K562 (cell line): Measurements from ENCODE around the gene CTSL. TPM values are rescaled to one million over a fixed set of nuclear protein-coding genes. Genes with fewer than 3 reads are reported as not detected.

Source experiments
- ATAC-seq: fragments of 200-7000 bp; cut with Tn5 transposase; 3 replicates; pipeline ENCODE4 v1.9.1; 2020; ENCODE audit warnings: moderate library complexity
- BruUV-seq: library from RNA; stranded (reverse); fragments of 400-500 nt; replicated peaks from 2 replicates; lab custom pipeline; 2021; lab: Mats Ljungman, UMichigan
- CTCF ChIA-PET: fragments of 300-600 bp; formaldehyde crosslinking; extraction: SDS; loops from one replicate; lab custom pipeline; 2021; ENCODE audit warnings: low intra/inter-chr PET ratio; lab: Yijun Ruan, JAX
- POLR2A ChIA-PET: fragments of 300-600, 350-650 bp; sonication (Branson Sonifier 250); formaldehyde crosslinking; extraction: SDS; loops from one replicate; lab custom pipeline; 2021; ENCODE audit warnings: antibody characterized with exemption, inconsistent platforms; lab: Yijun Ruan, JAX
- DNase-seq, 4 experiments: peaks; one replicate each; pipeline versions ENCODE4 v3.0.0 to v3.0.0-alpha.2; 2011 to 2018; ENCODE audit warnings: low spot score in 3 of 4, mixed read lengths in 3 of 4; ENCODE audit errors: extremely low read depth in 1 of 4
- FAIRE-seq: peaks from 2 replicates; lab custom pipeline; 2011; peaks lifted over from hg19 to GRCh38; lab: Jason Lieb, UNC
- H2AFZ ChIP-seq: 2 replicates; pipeline ENCODE4 v1.6.0; 2011; ENCODE audit warnings: low read depth, low read length, control low read depth, inconsistent platforms
- H3K27ac ChIP-seq: fragments of 200-600 bp; 3 replicates; pipeline ENCODE4 v1.8.0; 2011; ENCODE audit warnings: low read depth, mild to moderate bottlenecking, control low read depth, inconsistent platforms, low read length, moderate library complexity, mixed read lengths; ENCODE audit errors: extremely low read depth
- H3K27me3 ChIP-seq, 2 experiments: fragments of 300-600 bp in 1 of 2; 2 replicates in 1 of 2; 3 replicates in 1 of 2; pipeline versions ENCODE4 v1.6.0 to v1.8.0; 2011; ENCODE audit warnings: inconsistent platforms in 2 of 2, low read length in 2 of 2, mild to moderate bottlenecking in 1 of 2, mixed read lengths in 1 of 2, moderate library complexity in 1 of 2; ENCODE audit not compliant: control insufficient read depth in 2 of 2, insufficient read depth in 2 of 2
- H3K36me3 ChIP-seq: fragments of 300-600 bp; 3 replicates; pipeline ENCODE4 v1.8.0; 2011; ENCODE audit warnings: mild to moderate bottlenecking, low read length, inconsistent platforms; ENCODE audit not compliant: control insufficient read depth, insufficient read depth
- H3K4me1 ChIP-seq, 2 experiments: fragments of 200-600 bp in 1 of 2; replicated peaks in 1 of 2; 2 replicates in 1 of 2; 3 replicates in 1 of 2; pipeline versions ENCODE4 v1.5.1 to v1.8.0; 2011; ENCODE audit warnings: inconsistent platforms in 2 of 2, low read length in 2 of 2, mild to moderate bottlenecking in 1 of 2, mixed read lengths in 1 of 2, moderate library complexity in 1 of 2; ENCODE audit not compliant: control insufficient read depth in 2 of 2, insufficient read depth in 2 of 2
- H3K4me2 ChIP-seq: 2 replicates; pipeline ENCODE4 v1.6.1; 2011; ENCODE audit warnings: low read length, control low read depth, inconsistent platforms, mixed read lengths; ENCODE audit not compliant: insufficient read depth
- H3K4me3 ChIP-seq: fragments of 200-600 bp; sonication (generic), shearing (Covaris generic); 2 replicates; pipeline ENCODE4 v1.5.1; 2016; ENCODE audit warnings: control low read depth, inconsistent platforms
- H3K79me2 ChIP-seq: fragments of 200-600 bp; 3 replicates; pipeline ENCODE4 v1.8.0; 2011; ENCODE audit warnings: low read length, inconsistent platforms; ENCODE audit not compliant: control insufficient read depth, insufficient read depth
- H3K9ac ChIP-seq, 2 experiments: 2 replicates each; pipeline versions ENCODE4 v1.6.0 to v1.6.1; 2011; ENCODE audit warnings: low read depth in 2 of 2, low read length in 2 of 2, control low read depth in 1 of 2, inconsistent platforms in 1 of 2, mild to moderate bottlenecking in 1 of 2, mixed read lengths in 1 of 2; ENCODE audit not compliant: insufficient read depth in 1 of 2
- H3K9me1 ChIP-seq: one replicate; pipeline ENCODE4 v1.6.0; 2011; ENCODE audit warnings: inconsistent platforms, mild to moderate bottlenecking, low read length, moderate library complexity; ENCODE audit not compliant: control insufficient read depth, insufficient read depth
- H3K9me3 ChIP-seq: replicated peaks from 2 replicates; pipeline ENCODE4 v1.5.1; 2011; ENCODE audit warnings: low read depth, low read length, inconsistent platforms; ENCODE audit not compliant: control insufficient read depth, insufficient read depth
- H4K20me1 ChIP-seq: replicated peaks from 2 replicates; pipeline ENCODE4 v1.6.1; 2011; ENCODE audit warnings: low read length, inconsistent platforms, mixed read lengths; ENCODE audit not compliant: control insufficient read depth, insufficient read depth
- BHLHE40 ChIP-seq: IDR thresholded peaks from 2 replicates; pipeline ENCODE4 v1.6.1; 2011; ENCODE audit warnings: low read length, improper control_type of control experiment
- CBX8 ChIP-seq: fragments of 200-600 bp; sonication (generic); IDR thresholded peaks from 2 replicates; pipeline ENCODE4 v1.6.1; 2012; ENCODE audit warnings: borderline replicate concordance, mixed run types, low read depth, mild to moderate bottlenecking, moderate library complexity, mixed read lengths, low read length, control low read depth, inconsistent platforms; ENCODE audit not compliant: poor library complexity, severe bottlenecking; ENCODE audit errors: extremely low read depth
- CTBP1 ChIP-seq: fragments of 450-650 bp; IDR thresholded peaks from 2 replicates; pipeline ENCODE4 v1.6.1; 2016; ENCODE audit warnings: borderline replicate concordance
- DPF2 ChIP-seq: fragments of 450-650 bp; IDR thresholded peaks from 2 replicates; pipeline ENCODE4 v1.6.1; 2016
- NFE2 ChIP-seq: IDR thresholded peaks from 2 replicates; pipeline ENCODE4 v1.6.1; 2014; ENCODE audit warnings: antibody characterized with exemption, low read depth
- RNF219 ChIP-seq: fragments of 250-450 bp; sonication (Bioruptor Pico); IDR thresholded peaks from 2 replicates; pipeline ENCODE4 v1.5.0; 2022; ENCODE audit warnings: mild to moderate bottlenecking
- ZNF316 ChIP-seq: fragments of 450-650 bp; IDR thresholded peaks from 2 replicates; pipeline ENCODE4 v1.6.1; 2016
- WGBS: fragments of 100-300 bp; shearing (Covaris generic); methylation state at CpG from one replicate; pipeline ENCODE4 v1.1.6; 2016; ENCODE audit warnings: low coverage, mixed read lengths; ENCODE audit not compliant: insufficient coverage; ENCODE audit errors: missing lambda C conversion rate; 5-methylcytosine and 5-hydroxymethylcytosine counted together
- in situ Hi-C: fragments of 300-500 bp; cut with MboI; formaldehyde crosslinking; loops from 4 replicates; pipeline ENCODE4 v1.15.0; 2018; ENCODE audit warnings: inconsistent platforms, mixed read lengths
- intact Hi-C: fragments of 100-400 bp; cut with micrococcal nuclease; formaldehyde crosslinking; loops from 2 replicates; pipeline ENCODE4 v1.14.2; 2022
- polyA plus RNA-seq, 8 experiments: library from polyadenylated mRNA; depleted of rRNA in 4 of 8; stranded (reverse) in 5 of 8; unstranded in 3 of 8; fragments of >200 nt; fragmentation: Nextera tagmentation in 2 of 8; fragmentation: Illumina TruSeq in 1 of 8; extraction: Ambion mirVana in 2 of 8; extraction: Trizol in 1 of 8; gene quantifications; 2 replicates each; pipeline versions ENCODE4 v1.2.1 to v1.2.3, GENCODE V29; 2011 to 2014; ENCODE audit warnings: inconsistent platforms in 1 of 8, missing spikeins in 1 of 8
- total RNA-seq, 7 experiments: library from RNA; depleted of rRNA in 6 of 7; stranded (reverse); fragments of >200 nt in 6 of 7; fragmentation: Illumina TruSeq in 2 of 7; extraction: Trizol in 2 of 7; gene quantifications; 2 replicates each; pipeline versions ENCODE4 v1.2.1 to v1.2.3, GENCODE V29; 2011 to 2021; ENCODE audit warnings: low replicate concordance in 1 of 7
- TF ChIP-seq, protein P1 (sequence below): fragments of 450-650 bp; IDR thresholded peaks from 2 replicates; pipeline ENCODE4 v1.6.1; 2017; ENCODE audit warnings: antibody characterized with exemption, mild to moderate bottlenecking

CTSL gene
- total and polyA plus RNA-seq, 9 of the 15 experiments (the other 6 are each of a cell fraction or from before 2014, with no cell fraction given): 55.9 to 165 (median 93.7) TPM

- no peak overlapping the region for H3K9ac ChIP-seq
- peaks cover 6 to 7% of the 10 kb centered on the region in 2 experiments; a peak in 4 of 5 replicates for H3K4me1 ChIP-seq
- intact Hi-C loops: no loop called here
- H3K4me3 ChIP-seq: no peak overlapping the region
- H3K9me3 ChIP-seq: no peaks in the 10 kb centered on the region
- no peaks in the 10 kb centered on the region for H3K79me2 ChIP-seq
- whole genome bisulfite sequencing: no CpG with 5 or more reads among the region's 1 CpG
- no peaks in the 10 kb centered on the region for H4K20me1 ChIP-seq
- no peaks in the 10 kb centered on the region for H3K27me3 ChIP-seq
- in situ Hi-C loops: no loop called here
- POLR2A ChIA-PET: no interaction called here
- peak; percentile 75 for ATAC-seq
- H3K9me1 ChIP-seq: no peaks in the 10 kb centered on the region
- no TSS peak for BruUV-seq
- H3K4me2 ChIP-seq: peak overlapping the region; percentile 24
- H3K36me3 ChIP-seq: no peaks in the 10 kb centered on the region
- DNase-seq: peak; percentile 12 to 49 (median 20)
- TF ChIP-seq RNF219 (CRISPR knock-in tag) (no peak), NFE2 (0 out of 2 replicates have a peak, but pooled peaks have one; percentile 13), ZNF316 (peak; percentile 43), CTBP1 (peak; percentile 36; the same call in 1 of the 2 replicates), DPF2 (0 out of 2 replicates have a peak, but pooled peaks have one; percentile 20), BHLHE40 (no peak), CBX8 (no peak)
- TF ChIP-seq, protein P1, sequence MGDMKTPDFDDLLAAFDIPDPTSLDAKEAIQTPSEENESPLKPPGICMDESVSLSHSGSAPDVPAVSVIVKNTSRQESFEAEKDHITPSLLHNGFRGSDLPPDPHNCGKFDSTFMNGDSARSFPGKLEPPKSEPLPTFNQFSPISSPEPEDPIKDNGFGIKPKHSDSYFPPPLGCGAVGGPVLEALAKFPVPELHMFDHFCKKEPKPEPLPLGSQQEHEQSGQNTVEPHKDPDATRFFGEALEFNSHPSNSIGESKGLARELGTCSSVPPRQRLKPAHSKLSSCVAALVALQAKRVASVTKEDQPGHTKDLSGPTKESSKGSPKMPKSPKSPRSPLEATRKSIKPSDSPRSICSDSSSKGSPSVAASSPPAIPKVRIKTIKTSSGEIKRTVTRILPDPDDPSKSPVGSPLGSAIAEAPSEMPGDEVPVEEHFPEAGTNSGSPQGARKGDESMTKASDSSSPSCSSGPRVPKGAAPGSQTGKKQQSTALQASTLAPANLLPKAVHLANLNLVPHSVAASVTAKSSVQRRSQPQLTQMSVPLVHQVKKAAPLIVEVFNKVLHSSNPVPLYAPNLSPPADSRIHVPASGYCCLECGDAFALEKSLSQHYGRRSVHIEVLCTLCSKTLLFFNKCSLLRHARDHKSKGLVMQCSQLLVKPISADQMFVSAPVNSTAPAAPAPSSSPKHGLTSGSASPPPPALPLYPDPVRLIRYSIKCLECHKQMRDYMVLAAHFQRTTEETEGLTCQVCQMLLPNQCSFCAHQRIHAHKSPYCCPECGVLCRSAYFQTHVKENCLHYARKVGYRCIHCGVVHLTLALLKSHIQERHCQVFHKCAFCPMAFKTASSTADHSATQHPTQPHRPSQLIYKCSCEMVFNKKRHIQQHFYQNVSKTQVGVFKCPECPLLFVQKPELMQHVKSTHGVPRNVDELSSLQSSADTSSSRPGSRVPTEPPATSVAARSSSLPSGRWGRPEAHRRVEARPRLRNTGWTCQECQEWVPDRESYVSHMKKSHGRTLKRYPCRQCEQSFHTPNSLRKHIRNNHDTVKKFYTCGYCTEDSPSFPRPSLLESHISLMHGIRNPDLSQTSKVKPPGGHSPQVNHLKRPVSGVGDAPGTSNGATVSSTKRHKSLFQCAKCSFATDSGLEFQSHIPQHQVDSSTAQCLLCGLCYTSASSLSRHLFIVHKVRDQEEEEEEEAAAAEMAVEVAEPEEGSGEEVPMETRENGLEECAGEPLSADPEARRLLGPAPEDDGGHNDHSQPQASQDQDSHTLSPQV: no peak
- TF ChIP-seq, all 486 proteins: peak for 4
- H2AFZ ChIP-seq: peak overlapping the region; percentile 56
- no peak overlapping the region for H3K27ac ChIP-seq
- peak; percentile 65 for FAIRE-seq
- CTCF ChIA-PET: no interaction called here
Measured at GRCh38 chr9:87766697-87767096, 40.8 kb downstream of the CTSL start.
